ENCODE results near the gene GNG12. TPM values are rescaled to one million over a fixed set of nuclear protein-coding genes. Genes with fewer than 3 reads are reported as not detected.

GNG12 gene
- total and polyA plus RNA-seq, 2 donors (not counting 3 experiments of a cell fraction or from before 2014, with no cell fraction given), result 107 to 152 TPM

DNA sequence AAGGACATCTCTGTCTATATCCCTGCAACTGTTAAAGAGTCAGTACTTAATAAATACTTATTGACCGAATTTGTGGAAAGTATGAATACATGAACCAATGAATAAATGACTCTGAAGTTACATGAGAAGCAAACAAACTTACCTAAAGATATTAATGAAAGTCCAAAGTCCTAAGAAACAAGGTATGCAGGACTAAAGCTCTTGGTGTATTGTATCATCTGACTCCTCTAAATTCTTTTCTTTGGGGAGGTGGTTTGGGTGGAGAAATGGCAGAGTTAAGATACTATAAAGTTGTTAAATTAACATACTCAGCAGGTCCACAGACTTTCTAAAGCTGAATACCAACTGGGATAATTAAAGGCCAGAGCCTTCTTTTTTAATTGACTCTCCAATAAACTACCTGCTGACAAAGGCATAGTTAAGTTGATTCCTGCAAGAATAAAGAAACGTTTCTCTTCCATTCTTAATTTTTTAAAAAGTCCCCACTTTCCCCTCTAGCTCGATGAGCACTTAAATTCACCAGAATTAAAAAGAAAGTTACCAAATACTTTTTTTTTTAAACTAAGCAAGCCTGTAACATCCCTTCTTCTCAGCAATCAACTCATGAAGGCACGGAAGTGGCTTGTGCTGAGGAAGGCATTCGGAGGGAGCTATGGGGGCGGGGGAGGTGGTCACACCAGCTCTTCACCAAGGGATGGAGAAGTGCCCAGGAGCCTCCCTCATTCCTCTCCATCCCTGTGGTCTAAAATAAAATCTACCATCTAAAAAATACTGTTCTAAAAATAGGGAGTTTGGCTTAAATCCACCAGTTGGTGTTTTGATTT lies 87.2 kb downstream of the GNG12 start:
- ChIA-PET CTCF (interaction anchor here (0.8 to 1.8 kb wide), 4 partner anchors 8 to 211 kb away, joined by 3 to 5 read pairs (median 4); no protein-coding TSS in a partner anchor), POLR2A (no interaction called here)
- no peaks in the 10 kb centered on the region for H4K20me1 ChIP-seq (replicated peaks; ENCODE audit: control insufficient read depth, extremely low read depth, insufficient read depth, low read length)
- no peaks in the 10 kb centered on the region for H3K27me3 ChIP-seq (ENCODE audit: control insufficient read depth in 2 of 2, insufficient read depth in 2 of 2, low read length in 2 of 2)
- peaks cover 0 to 3% of the 10 kb centered on the region in 2 experiments for H3K36me3 ChIP-seq (ENCODE audit: control insufficient read depth in 2 of 2, extremely low read depth in 1 of 2, insufficient read depth in 2 of 2, low read length in 2 of 2)
- no peak overlapping the region for H2AFZ ChIP-seq (ENCODE audit: low read depth, low read length)
- H3K4me1 ChIP-seq (ENCODE audit: control insufficient read depth, extremely low read depth, insufficient read depth, low read length), result peaks cover 32% of the 10 kb centered on the region
- peaks cover 41% of the 10 kb centered on the region for H3K79me2 ChIP-seq (ENCODE audit: control insufficient read depth, insufficient read depth, low read length)
- DNase-seq (ENCODE audit: low read depth, low spot score) (no peak), FAIRE-seq (no peak)
- H3K9me3 ChIP-seq (replicated peaks; ENCODE audit: control insufficient read depth, insufficient read depth, low read length), result no peaks in the 10 kb centered on the region
- no peaks in the 10 kb centered on the region for H3K9me1 ChIP-seq (replicated peaks; ENCODE audit: control insufficient read depth, extremely low read depth, insufficient read depth, low read length)
- BruUV-seq (replicated peaks), result no TSS peak
- TF ChIP-seq MYC (IDR thresholded peaks at IDR 0.05; ENCODE audit: low read depth, low read length) (no peak), GATA2 (IDR thresholded peaks at IDR 0.05; ENCODE audit: insufficient read depth, insufficient read length, low read depth, low read length) (no peak), EZH2 (IDR thresholded peaks at IDR 0.05; ENCODE audit: borderline replicate concordance, low read depth, low read length, severe bottlenecking) (no peak), JUN (IDR thresholded peaks at IDR 0.05; ENCODE audit: borderline replicate concordance, insufficient read depth, insufficient read length, low read depth) (no peak), POLR2AphosphoS5 (IDR thresholded peaks at IDR 0.05; ENCODE audit: insufficient read depth, low read depth, low read length) (no peak), POLR2A (IDR thresholded peaks at IDR 0.05; ENCODE audit: low read depth, low read length) (no peak), FOS (IDR thresholded peaks at IDR 0.05; ENCODE audit: borderline replicate concordance, insufficient read depth, low read length) (no peak)
- TF ChIP-seq, protein P1, sequence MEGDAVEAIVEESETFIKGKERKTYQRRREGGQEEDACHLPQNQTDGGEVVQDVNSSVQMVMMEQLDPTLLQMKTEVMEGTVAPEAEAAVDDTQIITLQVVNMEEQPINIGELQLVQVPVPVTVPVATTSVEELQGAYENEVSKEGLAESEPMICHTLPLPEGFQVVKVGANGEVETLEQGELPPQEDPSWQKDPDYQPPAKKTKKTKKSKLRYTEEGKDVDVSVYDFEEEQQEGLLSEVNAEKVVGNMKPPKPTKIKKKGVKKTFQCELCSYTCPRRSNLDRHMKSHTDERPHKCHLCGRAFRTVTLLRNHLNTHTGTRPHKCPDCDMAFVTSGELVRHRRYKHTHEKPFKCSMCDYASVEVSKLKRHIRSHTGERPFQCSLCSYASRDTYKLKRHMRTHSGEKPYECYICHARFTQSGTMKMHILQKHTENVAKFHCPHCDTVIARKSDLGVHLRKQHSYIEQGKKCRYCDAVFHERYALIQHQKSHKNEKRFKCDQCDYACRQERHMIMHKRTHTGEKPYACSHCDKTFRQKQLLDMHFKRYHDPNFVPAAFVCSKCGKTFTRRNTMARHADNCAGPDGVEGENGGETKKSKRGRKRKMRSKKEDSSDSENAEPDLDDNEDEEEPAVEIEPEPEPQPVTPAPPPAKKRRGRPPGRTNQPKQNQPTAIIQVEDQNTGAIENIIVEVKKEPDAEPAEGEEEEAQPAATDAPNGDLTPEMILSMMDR (IDR thresholded peaks at IDR 0.05; ENCODE audit: extremely low read depth in 1 of 2, insufficient read depth in 1 of 2, low read depth in 1 of 2, low read length in 2 of 2), result no peak
- TF ChIP-seq, protein P2, sequence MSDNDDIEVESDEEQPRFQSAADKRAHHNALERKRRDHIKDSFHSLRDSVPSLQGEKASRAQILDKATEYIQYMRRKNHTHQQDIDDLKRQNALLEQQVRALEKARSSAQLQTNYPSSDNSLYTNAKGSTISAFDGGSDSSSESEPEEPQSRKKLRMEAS (IDR thresholded peaks at IDR 0.05; ENCODE audit: insufficient read depth, insufficient read length), result no peak
- intact Hi-C loops (cut with micrococcal nuclease) (no loop called here), dilution Hi-C loops (cut with MboI; ENCODE audit: extremely low pct_ligation_motif_present, low sequenced_read_pairs) (no loop called here)
- no peak overlapping the region for H3K9ac ChIP-seq (replicated peaks; ENCODE audit: extremely low read depth, insufficient read depth, low read length)
- no peak overlapping the region for H3K4me3 ChIP-seq (replicated peaks in 1 of 3; ENCODE audit: insufficient read depth in 1 of 3, low read depth in 1 of 3, low read length in 3 of 3)
- no peak overlapping the region for H3K27ac ChIP-seq (ENCODE audit: insufficient read depth, low read depth, low read length)
- H3K4me2 ChIP-seq (ENCODE audit: insufficient read depth, low read length), result no peak overlapping the region
